H9 (cell line): ENCODE results near the gene MROH8. TPM values are rescaled to one million over a fixed set of nuclear protein-coding genes. Genes with fewer than 3 reads are reported as not detected.

ENCODE experiments used
- DNase-seq: peaks from one replicate; pipeline ENCODE4 v3.0.0-alpha.2; 2017
- H2AFZ ChIP-seq: one replicate; pipeline ENCODE4 v1.6.1; 2013; ENCODE audit warnings: mild to moderate bottlenecking, low read length, control low read depth, moderate library complexity
- H2AK5ac ChIP-seq: 2 replicates; pipeline ENCODE4 v1.6.1; 2013; ENCODE audit warnings: low read length, control low read depth, mixed read lengths; ENCODE audit not compliant: insufficient read length
- H2BK120ac ChIP-seq: one replicate; pipeline ENCODE4 v1.6.1; 2013; ENCODE audit warnings: low read depth, mild to moderate bottlenecking, low read length, control low read depth, inconsistent platforms; ENCODE audit not compliant: poor library complexity, severe bottlenecking
- H2BK12ac ChIP-seq: 2 replicates; pipeline ENCODE4 v1.6.1; 2013; ENCODE audit warnings: low read length, control low read depth, mixed read lengths, low read depth; ENCODE audit not compliant: insufficient read length
- H2BK15ac ChIP-seq: 2 replicates; pipeline ENCODE4 v1.6.1; 2013; ENCODE audit warnings: low read depth, low read length, control low read depth
- H2BK20ac ChIP-seq: one replicate; pipeline ENCODE4 v1.6.1; 2013; ENCODE audit warnings: low read depth, mild to moderate bottlenecking, low read length, control low read depth, inconsistent platforms; ENCODE audit not compliant: poor library complexity, severe bottlenecking
- H2BK5ac ChIP-seq: 2 replicates; pipeline ENCODE4 v1.6.1; 2013; ENCODE audit warnings: low read length, control low read depth, mixed read lengths; ENCODE audit not compliant: insufficient read length
- H3K14ac ChIP-seq: 2 replicates; pipeline ENCODE4 v1.6.1; 2013; ENCODE audit warnings: low read length, control low read depth; ENCODE audit not compliant: insufficient read depth
- H3K18ac ChIP-seq: 2 replicates; pipeline ENCODE4 v1.6.1; 2013; ENCODE audit warnings: low read depth, mild to moderate bottlenecking, mixed read lengths, low read length, control low read depth; ENCODE audit not compliant: insufficient read length
- H3K23ac ChIP-seq: 2 replicates; pipeline ENCODE4 v1.6.1; 2013; ENCODE audit warnings: low read length, control low read depth, mixed read lengths, low read depth; ENCODE audit not compliant: insufficient read length
- H3K23me2 ChIP-seq: 2 replicates; pipeline ENCODE4 v1.6.1; 2013; ENCODE audit warnings: low read depth, mild to moderate bottlenecking, mixed read lengths, low read length, control low read depth; ENCODE audit not compliant: insufficient read length, poor library complexity, severe bottlenecking
- H3K27ac ChIP-seq: 2 replicates; pipeline ENCODE4 v1.5.1; 2013; ENCODE audit warnings: low read length, control low read depth, mixed read lengths, low read depth; ENCODE audit not compliant: insufficient read length
- H3K27me3 ChIP-seq: 2 replicates; pipeline ENCODE4 v1.6.1; 2013; ENCODE audit warnings: low read length, control low read depth, inconsistent platforms; ENCODE audit not compliant: insufficient read depth
- H3K4ac ChIP-seq: 2 replicates; pipeline ENCODE4 v1.6.1; 2013; ENCODE audit warnings: low read depth, mild to moderate bottlenecking, control low read depth, inconsistent platforms, low read length, moderate library complexity
- H3K4me1 ChIP-seq: 2 replicates; pipeline ENCODE4 v1.6.1; 2013; ENCODE audit warnings: low read length, control low read depth, inconsistent platforms; ENCODE audit not compliant: insufficient read depth
- H3K4me2 ChIP-seq: 2 replicates; pipeline ENCODE4 v1.6.1; 2013; ENCODE audit warnings: low read length, control low read depth, mixed read lengths; ENCODE audit not compliant: insufficient read length, insufficient read depth
- H3K56ac ChIP-seq: 2 replicates; pipeline ENCODE4 v1.6.1; 2013; ENCODE audit warnings: low read depth, mild to moderate bottlenecking, mixed read lengths, low read length, control low read depth; ENCODE audit not compliant: insufficient read length
- H3K79me1 ChIP-seq: 2 replicates; pipeline ENCODE4 v1.6.1; 2013; ENCODE audit warnings: low read depth, mild to moderate bottlenecking, moderate library complexity, low read length, control low read depth, inconsistent platforms; ENCODE audit not compliant: insufficient read depth, poor library complexity, severe bottlenecking
- H3K79me2 ChIP-seq: 2 replicates; pipeline ENCODE4 v1.6.1; 2013; ENCODE audit warnings: low read length, control low read depth, inconsistent platforms; ENCODE audit not compliant: insufficient read depth
- H3K9ac ChIP-seq: 2 replicates; pipeline ENCODE4 v1.6.1; 2013; ENCODE audit warnings: low read length, control low read depth, mixed read lengths; ENCODE audit not compliant: insufficient read length; ENCODE audit errors: extremely low read depth
- H3K9me3 ChIP-seq: one replicate; pipeline ENCODE4 v1.6.1; 2013; ENCODE audit warnings: low read depth, low read length, inconsistent platforms; ENCODE audit not compliant: control insufficient read depth
- H3T11ph ChIP-seq: one replicate; pipeline ENCODE4 v1.6.1; 2013; ENCODE audit warnings: mild to moderate bottlenecking, low read length, control low read depth, inconsistent platforms
- H4K20me1 ChIP-seq: one replicate; pipeline ENCODE4 v1.6.1; 2013; ENCODE audit not compliant: control insufficient read depth, insufficient read length, insufficient read depth
- H4K5ac ChIP-seq: 2 replicates; pipeline ENCODE4 v1.6.1; 2013; ENCODE audit warnings: low read depth, mild to moderate bottlenecking, mixed read lengths, low read length, control low read depth; ENCODE audit not compliant: insufficient read length
- H4K8ac ChIP-seq: replicated peaks from 2 replicates; pipeline ENCODE4 v1.6.1; 2013; ENCODE audit warnings: low read length, control low read depth, mixed read lengths, low read depth; ENCODE audit not compliant: insufficient read length
- H4K91ac ChIP-seq: 2 replicates; pipeline ENCODE4 v1.6.1; 2013; ENCODE audit warnings: low read depth, mild to moderate bottlenecking, moderate library complexity, mixed read lengths, low read length, control low read depth; ENCODE audit not compliant: insufficient read length
- H3K27ac Mint-ChIP-seq, 3 experiments: 2 replicates in 2 of 3; 3 replicates in 1 of 3; pipeline ENCODE4 v1.8.0; 2020 to 2021; ENCODE audit warnings: mixed read lengths in 3 of 3, mild to moderate bottlenecking in 1 of 3, moderate library complexity in 1 of 3
- H3K27me3 Mint-ChIP-seq: 2 replicates; pipeline ENCODE4 v1.8.0; 2021; ENCODE audit warnings: low read depth, mild to moderate bottlenecking, moderate library complexity, mixed read lengths
- H3K36me3 Mint-ChIP-seq, 3 experiments: 2 replicates in 2 of 3; 3 replicates in 1 of 3; pipeline ENCODE4 v1.8.0; 2020 to 2021; ENCODE audit warnings: low read depth in 3 of 3, mixed read lengths in 3 of 3; ENCODE audit not compliant: insufficient read depth in 1 of 3
- H3K4me1 Mint-ChIP-seq, 2 experiments: 2 replicates each; pipeline ENCODE4 v1.8.0; 2020; ENCODE audit warnings: mixed read lengths in 2 of 2
- H3K4me3 Mint-ChIP-seq, 2 experiments: 2 replicates in 1 of 2; 3 replicates in 1 of 2; pipeline ENCODE4 v1.8.0; 2020 to 2021; ENCODE audit warnings: mild to moderate bottlenecking in 2 of 2, mixed read lengths in 2 of 2, moderate library complexity in 1 of 2
- H3K9me3 Mint-ChIP-seq, 2 experiments: 2 replicates in 1 of 2; 3 replicates in 1 of 2; pipeline ENCODE4 v1.8.0; 2020; ENCODE audit warnings: mild to moderate bottlenecking in 2 of 2, mixed read lengths in 2 of 2, moderate library complexity in 1 of 2
- WGBS: extraction: QIAGEN DNeasy Blood & Tissue Kit; methylation state at CpG from one replicate; pipeline ENCODE4 v1.1.7; 2013; ENCODE audit warnings: missing lambda C conversion rate, low lambda C conversion rate, mixed read lengths; ENCODE audit not compliant: insufficient read length; ENCODE audit errors: extremely low coverage; 5-methylcytosine and 5-hydroxymethylcytosine counted together
- total RNA-seq: library from RNA; stranded (reverse); gene quantifications from 2 replicates; pipeline ENCODE4 v1.2.1, GENCODE V29; 2021
- TF ChIP-seq, protein P1 (sequence below): fragments of 200-600 bp; sonication (generic); conservative IDR thresholded peaks from 3 replicates; pipeline ENCODE4 v1.8.0; 2021; ENCODE audit warnings: antibody characterized with exemption, mild to moderate bottlenecking

The MROH8 gene
- total RNA-seq, 1 experiment from 2014 or later = 0.90 TPM

DNA sequence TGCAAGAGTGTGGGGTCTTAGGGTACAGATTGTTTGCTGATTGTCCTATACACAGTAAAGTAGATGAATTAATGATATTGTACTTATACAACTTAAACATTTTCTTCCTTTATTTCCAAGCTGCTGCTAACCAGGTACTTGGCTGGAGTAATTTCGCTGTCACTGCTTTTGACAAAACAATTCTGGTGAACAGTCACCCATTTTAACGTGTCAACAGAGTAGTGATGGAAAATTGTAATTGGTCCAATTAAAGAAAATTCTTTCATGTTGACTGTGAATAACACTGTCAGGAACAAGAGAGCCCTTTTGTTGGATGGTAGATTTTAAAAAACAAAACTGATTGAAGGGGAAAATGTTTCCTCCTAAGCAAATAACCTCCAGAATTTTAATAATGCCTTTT lies 26.4 kb upstream of the MROH8 start:
- Histone ChIP-seq H2BK20ac (no peak overlapping the region), H2AK5ac (no peak overlapping the region), H2BK12ac (no peak overlapping the region), H3K23ac (no peak overlapping the region), H2BK5ac (no peak overlapping the region), H3K14ac (no peak overlapping the region), H3K9ac (no peak overlapping the region), H4K5ac (no peak overlapping the region), H3K4me1 (no peaks in the 10 kb centered on the region), H3K4me2 (no peak overlapping the region), H3T11ph (no peak overlapping the region), H2BK15ac (no peak overlapping the region), H3K4ac (no peak overlapping the region), H4K91ac (no peak overlapping the region), H3K23me2 (no peaks in the 10 kb centered on the region), H3K56ac (no peak overlapping the region), H3K27me3 (no peaks in the 10 kb centered on the region), H3K27ac (no peak overlapping the region), H3K9me3 (no peaks in the 10 kb centered on the region), H4K20me1 (no peaks in the 10 kb centered on the region), H2BK120ac (no peak overlapping the region), H2AFZ (no peak overlapping the region), H3K79me2 (peaks cover 2% of the 10 kb centered on the region; the same call in 1 of the 2 replicates), H4K8ac (no peak overlapping the region), H3K18ac (no peak overlapping the region), H3K79me1 (no peaks in the 10 kb centered on the region)
- WGBS = no CpG with 5 or more reads among the region's 2 CpGs
- H3K27me3 Mint-ChIP-seq = no peaks in the 10 kb centered on the region
- TF ChIP-seq, protein P1, sequence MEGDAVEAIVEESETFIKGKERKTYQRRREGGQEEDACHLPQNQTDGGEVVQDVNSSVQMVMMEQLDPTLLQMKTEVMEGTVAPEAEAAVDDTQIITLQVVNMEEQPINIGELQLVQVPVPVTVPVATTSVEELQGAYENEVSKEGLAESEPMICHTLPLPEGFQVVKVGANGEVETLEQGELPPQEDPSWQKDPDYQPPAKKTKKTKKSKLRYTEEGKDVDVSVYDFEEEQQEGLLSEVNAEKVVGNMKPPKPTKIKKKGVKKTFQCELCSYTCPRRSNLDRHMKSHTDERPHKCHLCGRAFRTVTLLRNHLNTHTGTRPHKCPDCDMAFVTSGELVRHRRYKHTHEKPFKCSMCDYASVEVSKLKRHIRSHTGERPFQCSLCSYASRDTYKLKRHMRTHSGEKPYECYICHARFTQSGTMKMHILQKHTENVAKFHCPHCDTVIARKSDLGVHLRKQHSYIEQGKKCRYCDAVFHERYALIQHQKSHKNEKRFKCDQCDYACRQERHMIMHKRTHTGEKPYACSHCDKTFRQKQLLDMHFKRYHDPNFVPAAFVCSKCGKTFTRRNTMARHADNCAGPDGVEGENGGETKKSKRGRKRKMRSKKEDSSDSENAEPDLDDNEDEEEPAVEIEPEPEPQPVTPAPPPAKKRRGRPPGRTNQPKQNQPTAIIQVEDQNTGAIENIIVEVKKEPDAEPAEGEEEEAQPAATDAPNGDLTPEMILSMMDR = no peak
- H3K36me3 Mint-ChIP-seq = peaks cover 46 to 85% (median 66%) of the 10 kb centered on the region in 3 experiments
- no peaks in the 10 kb centered on the region for H3K9me3 Mint-ChIP-seq
- DNase-seq = no peak
- no peak overlapping the region for H3K4me3 Mint-ChIP-seq
- peak overlapping the region in 2 of 3 experiments; percentile 59 to 78; a peak in 2 of 7 replicates for H3K27ac Mint-ChIP-seq
- no peaks in the 10 kb centered on the region for H3K4me1 Mint-ChIP-seq
